Measurements from ENCODE around the gene PHF19.

PHF19 gene

DNA sequence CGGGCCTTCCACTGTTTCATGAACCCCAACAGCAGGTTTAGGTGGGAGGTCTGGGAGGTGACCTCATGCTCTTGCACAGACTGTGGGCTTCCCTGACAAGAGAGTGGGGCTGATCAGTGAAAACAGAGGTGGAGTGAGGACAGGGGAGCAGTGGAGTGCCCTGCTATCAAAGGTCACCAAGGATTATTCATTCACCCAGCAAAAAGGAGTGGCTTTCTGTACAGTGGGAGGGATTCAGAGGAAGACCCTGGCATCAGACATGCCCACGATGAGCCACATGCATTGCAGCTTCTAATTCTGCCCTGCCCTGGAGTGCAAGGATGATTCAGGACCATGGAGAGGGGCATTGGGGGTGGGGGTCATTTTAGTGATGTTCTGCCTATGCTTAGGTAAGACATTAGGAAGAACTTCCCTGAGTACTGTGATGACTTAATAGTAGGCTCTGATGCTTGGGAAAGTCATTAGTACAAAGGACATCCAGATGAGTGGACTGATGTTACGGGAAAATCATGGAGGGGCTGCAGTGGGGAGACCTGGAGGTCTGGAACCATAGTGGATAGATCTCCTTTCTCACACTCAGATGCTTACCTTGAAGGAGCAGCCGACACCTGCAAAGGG is 36.8 kb upstream of the PHF19 start:
- DNase-seq: no peak

GRCh38 chr9:120912958-120913646 is 36.1 kb upstream of the PHF19 start:
- no peak for DNase-seq

- DNase-seq: no peak
Measured at GRCh38 chr9:120911295-120911837, 34.4 kb upstream of the PHF19 start.

DNA sequence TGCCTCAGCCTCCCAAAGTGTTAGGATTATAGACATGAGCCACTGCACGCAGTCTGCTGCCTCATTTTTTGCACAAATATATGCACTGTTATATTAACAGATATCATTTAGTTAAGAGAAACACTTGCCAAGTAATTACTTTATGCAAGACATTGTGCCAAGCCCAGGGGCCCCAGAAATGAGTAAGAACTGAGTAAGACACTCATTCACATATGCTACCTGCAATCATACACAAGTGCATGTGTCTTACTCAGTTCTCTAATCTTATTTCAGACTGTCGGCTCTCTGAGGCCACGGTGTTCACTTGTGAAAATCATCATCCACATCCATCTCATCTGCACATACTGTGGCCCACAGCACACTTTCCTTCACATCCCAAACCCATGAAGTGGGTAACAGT is 33.7 kb upstream of the PHF19 start:
- peak; percentile 45 for DNase-seq

GRCh38 chr9:120909904-120910303 is 32.9 kb upstream of the PHF19 start:
- no peak for DNase-seq

DNA sequence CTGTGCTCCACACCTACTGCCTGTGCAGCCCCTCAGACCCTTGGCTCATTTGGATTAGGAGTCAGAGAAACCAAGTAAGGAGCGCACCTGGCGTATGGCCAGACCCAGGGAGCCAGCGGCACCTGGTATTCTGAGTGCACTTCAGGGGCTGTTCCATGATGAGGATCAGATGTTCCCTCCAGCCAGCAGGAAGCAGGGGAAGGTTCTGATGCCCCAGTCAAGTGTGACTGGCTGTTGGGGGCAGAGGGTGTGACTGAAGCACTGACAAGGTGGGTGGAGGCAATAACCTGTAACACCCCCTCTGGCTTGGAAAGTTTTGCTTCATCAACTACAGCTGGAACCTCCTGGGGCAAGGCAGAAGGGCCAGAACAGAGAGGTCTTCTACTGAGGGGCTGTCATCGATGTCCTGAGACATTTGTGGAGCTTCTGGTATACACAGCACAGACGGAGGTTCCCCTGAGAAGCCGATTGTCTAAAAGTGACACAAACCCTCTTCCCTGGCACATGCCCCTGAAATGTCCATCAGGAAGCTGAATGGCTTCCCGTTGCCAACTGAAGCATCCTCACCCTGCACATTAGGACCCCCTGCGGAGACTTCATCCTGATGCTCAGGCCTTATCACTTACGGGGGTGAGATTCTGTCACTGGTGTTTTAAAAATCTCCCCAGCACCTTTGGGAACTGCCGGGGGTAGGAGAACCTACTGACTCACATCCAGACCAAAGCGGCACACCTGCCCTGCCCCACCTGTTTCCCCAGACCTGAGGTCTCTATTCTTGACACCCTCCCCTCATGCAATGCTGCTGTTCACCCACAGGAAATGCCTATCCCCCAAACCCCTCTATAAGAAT is 28.6 kb upstream of the PHF19 start:
- no peak for DNase-seq

- no peak for DNase-seq
Measured at GRCh38 chr9:120904978-120905301, 28.0 kb upstream of the PHF19 start.

DNA sequence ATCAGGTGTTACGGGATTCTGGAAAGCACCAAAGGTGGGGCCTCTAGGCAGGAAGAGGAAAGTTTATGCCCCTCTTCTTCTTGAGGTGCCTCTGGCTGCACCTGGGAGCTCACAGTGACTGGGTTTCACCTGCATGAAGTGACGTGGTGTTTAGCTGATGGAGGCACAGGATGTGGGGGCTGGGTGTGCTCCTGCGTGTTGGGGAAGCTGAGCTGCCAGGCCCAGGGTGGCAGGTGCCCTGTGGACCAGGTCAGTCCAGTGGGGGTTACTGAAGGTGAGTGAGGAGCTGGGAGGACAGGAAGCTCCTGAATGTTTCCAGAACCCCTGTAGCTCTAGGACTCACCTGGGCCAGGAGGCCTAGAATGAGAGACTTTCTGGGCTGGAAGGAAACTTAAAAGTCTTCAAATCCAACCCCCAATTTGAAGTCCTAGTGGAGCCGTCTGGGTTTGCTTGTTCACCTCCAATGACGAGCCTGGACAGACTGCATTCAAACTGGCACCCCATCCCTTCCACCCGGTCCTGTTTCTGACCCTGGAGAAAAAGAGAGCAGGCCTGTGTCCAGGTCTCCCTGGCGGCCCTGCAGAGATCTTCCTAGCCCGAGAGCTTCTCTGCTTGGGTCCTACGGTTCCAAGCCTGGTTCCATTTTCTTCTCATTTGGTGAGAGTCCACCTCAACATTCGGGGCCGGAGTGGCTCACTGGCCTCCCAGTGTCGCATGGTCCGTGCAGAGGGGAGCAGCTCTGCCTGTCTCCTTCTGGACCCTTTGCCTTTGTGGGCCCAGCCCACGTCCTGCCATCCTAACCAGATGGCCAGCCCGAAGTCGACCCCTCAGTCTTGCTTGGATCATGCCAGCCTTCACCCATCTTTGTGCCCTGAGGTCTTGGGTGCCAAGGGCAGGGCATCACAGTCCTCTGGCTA is 27.3 kb upstream of the PHF19 start:
- no peak for DNase-seq

- DNase-seq: no peak
Measured at GRCh38 chr9:120902569-120903535, 25.9 kb upstream of the PHF19 start.

- no peak for DNase-seq
Measured at GRCh38 chr9:120901755-120902568, 25.0 kb upstream of the PHF19 start.

GRCh38 chr9:120900824-120901223 is 23.8 kb upstream of the PHF19 start:
- no peak for DNase-seq

- no peak for DNase-seq
Measured at GRCh38 chr9:120899490-120900068, 22.6 kb upstream of the PHF19 start.

DNA sequence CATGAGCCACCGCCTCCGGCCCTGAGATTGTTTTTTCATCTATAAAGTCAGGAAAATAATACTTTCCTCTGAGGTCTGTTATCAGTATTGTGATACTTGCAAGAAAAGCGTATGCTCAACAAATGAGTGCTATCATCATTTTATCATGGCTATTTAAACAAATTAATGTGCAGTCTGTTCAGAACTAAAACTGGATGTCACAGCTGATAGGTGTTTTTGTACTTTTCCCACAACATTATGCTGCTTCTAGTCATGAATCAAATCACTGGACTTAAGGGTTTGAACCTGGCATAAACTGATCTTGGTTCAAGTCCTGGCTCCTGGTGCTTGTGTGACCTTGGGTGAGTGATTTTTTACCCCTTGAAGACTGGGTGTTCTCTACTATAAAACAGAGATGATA is 21.4 kb upstream of the PHF19 start:
- DNase-seq: no peak

DNA sequence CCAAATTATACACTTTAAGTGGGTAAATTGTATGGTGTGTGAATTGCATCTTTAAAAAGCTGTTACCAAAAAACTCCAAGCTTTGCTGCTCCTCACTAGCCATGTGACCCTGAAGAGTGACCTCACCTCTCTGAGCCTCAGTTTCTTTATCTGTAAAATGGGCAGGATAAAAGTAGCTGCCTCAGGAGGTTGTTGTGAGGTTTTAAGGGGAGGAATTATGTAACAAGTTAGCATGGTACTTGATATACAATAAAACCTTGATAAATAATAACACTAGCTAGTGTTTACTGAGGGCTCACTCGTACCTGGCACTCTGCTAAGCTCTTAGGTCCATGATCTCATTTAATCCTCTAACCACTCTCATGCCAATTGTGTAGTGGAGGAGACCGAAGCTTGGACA is 19.0 kb upstream of the PHF19 start:
- no peak for DNase-seq

DNA sequence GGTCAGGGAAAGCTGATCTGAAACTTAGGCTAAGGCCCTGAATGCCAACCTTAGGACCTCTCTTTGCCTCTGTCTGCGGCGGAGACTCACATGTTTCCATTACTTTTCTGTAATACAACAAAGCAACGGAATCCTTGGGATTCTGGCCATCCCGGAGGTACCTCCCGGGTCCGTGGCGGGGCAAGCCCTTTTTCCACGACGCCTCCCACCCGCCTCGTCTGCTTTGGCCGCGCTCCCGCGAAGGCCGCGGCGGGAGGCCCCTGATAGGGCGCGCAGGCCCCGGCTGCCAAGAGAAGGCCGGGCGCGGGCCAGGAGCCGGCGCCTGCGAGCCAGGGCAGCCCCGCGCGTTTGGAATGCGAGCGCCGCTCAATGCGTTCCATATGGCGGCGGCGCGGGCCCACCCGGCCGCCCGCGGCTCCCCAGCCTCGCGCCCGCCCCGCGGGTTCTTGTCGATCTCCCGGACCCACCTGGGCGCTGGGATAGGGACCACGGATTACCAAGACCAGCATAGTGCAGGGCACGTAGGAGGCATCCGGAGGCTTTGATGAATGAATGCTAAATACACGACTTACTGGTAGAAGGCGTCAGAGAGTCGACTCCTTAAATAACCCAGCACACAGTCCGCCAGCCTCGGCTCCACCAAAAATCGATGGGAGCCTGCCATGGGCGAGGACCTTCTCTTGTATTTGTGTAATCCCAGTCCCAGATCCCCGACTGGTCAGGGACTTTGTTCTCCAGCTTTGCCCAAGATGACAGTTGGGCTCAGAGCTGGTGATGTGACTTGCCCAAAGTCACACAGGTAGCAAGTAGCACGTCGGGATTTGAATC is 17.5 kb upstream of the PHF19 start:
- DNase-seq: no peak

DNA sequence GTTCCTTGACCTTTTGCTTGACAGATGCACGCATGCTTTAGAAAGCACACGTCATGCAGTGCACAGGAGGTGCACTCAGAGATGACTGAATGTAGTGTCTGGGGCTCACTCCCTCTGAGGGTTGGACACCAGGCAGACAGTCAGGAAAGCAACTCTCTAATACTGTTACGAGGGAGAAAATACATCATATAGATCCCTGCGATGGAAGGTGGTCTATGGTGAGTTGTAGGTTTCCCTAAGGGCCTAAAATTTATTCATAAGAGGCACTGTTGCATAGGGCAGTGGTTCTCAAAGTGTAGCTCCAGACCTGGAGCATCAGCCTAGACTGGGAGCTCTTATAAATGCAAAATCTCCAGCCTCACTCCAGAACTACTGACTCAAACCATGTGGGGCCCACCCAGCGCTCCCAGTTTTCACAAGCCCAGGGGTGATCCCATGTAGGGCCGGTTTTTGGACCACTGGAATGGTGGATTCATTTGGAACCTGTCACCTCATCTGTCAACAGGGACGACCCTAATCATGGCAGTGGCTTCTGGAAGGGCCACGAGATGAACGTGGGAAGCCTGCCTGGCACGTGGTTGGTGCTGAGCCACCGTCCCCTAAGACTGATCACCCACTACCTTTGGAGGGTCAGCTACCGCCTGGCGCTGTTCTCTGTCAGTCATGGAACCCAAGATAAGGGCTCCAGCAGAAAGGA is 16.8 kb upstream of the PHF19 start:
- DNase-seq: no peak

DNA sequence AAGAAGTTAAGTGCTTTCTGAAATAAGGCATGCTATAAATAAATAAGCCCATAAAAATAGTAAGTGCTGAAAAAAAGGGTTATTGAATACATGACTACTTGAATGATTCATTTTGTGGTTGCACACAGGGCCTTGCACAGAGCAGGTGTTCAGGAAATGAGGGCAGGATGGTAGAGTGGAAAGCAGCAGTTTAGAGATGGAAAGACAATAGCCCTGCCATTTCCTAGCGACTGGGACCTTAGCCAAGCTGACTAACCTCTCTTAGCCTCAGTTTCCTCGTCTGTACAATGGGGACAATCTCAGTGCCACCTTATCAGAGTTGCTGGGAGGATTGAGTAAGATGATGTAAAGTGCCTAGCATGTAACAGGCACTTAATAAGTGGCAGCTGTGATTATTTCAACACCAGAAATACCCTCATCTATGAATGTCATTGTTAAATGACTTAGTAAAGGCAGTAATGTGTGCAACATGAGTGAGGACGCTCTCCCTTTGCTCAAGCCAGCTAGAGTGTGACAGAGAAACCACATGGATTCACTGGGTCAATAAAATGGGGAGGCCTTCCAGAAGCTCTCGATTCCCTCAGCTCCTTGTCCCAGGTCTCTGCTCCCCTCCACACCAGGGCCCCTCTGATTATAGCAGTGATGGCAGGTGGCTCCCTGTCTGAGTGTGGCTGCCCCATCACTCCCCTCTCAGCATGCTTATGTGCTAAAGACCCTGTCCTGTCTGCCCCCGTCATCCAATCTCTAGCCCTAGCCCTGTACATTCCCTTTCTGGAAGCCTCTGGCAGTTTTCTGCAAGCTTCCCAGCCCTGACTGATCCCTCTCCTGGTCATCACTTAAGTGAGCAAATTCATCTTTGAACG is 16.0 kb upstream of the PHF19 start:
- DNase-seq: peak; percentile 96
